HG03442 (cell line): ENCODE data around the gene FMO5.

Source experiments
- ATAC-seq: cut with Tn5 transposase; IDR thresholded peaks from one replicate; pipeline ENCODE4 v1.9.1; 2021; ENCODE audit warnings: mild to moderate bottlenecking, moderate library complexity; ENCODE audit not compliant: unreplicated experiment

Gene FMO5, protein sequence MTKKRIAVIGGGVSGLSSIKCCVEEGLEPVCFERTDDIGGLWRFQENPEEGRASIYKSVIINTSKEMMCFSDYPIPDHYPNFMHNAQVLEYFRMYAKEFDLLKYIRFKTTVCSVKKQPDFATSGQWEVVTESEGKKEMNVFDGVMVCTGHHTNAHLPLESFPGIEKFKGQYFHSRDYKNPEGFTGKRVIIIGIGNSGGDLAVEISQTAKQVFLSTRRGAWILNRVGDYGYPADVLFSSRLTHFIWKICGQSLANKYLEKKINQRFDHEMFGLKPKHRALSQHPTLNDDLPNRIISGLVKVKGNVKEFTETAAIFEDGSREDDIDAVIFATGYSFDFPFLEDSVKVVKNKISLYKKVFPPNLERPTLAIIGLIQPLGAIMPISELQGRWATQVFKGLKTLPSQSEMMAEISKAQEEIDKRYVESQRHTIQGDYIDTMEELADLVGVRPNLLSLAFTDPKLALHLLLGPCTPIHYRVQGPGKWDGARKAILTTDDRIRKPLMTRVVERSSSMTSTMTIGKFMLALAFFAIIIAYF

DNA sequence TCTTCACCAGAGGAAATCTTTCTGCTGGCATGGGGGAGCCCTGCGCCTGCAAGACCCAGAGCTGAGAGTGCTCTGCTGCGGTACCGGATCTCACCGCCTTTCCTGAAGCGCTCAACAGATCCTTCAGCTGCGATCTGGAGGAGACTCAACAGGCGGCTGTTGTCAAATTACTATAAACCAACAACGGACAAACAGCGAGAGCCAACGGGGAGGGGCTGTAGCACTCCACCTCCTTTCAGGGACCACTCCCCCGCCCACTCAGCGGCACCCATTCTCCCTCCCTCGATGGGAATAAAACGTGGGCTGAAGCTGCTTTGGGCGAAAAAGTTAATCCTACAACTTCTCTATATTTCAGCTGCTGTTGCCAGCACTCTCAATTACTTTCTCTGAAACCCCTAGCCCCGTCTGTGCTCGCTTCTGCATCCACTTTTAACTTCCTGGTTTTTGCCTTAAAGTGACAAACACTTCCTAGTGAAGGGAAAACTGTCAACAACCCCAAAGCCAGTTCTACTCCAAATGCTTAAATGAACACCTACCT, at the start of gene FMO5:
Gene FMO5, minus strand, starts transcription at position 147 of the 538 bp plus-strand sequence. CDS start 310 bp downstream, outside the sequence.
- peak; percentile 55 for ATAC-seq

- no peak for ATAC-seq
Observed at GRCh38 chr1:147273409-147274336, 48.5 kb upstream of the FMO5 start.

- ATAC-seq: no peak
Observed at GRCh38 chr1:147272042-147272441, 46.9 kb upstream of the FMO5 start.

DNA sequence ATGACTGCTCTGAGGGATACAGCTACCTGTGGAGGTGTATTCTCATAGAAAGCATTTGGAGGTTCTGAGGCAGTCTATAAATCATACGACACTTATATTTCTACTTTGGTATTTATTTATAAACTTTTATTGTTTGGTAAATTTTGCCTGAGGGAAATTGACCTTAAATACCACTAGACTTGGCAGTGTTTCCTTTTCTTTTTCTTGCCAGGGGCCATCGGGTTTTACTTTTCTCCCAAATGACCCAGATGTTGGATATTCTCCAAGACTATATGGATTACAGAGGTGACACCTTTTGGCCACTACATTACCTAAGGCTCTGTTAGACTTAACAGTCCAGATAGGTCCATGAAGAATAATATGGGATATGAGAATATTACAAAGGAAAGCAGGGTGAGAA, 45.6 kb upstream of the FMO5 start:
- ATAC-seq: no peak

GRCh38 chr1:147267711-147268110, 42.6 kb upstream of the FMO5 start:
- ATAC-seq: no peak

DNA sequence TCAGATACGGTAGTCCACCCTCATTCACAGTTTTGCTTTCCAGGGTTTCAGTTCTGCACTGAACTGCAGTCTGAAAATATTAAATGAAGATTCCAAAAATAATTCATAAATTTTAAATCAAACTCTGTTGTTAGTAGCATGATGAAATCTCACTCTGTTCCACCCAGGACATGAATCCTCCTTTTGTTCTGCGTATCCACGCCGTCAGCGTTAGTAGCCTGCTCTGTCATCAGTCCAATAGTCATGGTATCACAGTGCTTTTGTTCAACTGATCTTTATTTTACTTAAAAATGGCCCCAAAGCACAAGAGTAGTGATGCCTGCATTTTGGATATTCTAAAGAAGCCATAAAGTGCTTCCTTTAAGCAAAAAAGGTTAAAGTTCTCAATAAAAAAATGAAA, 41.2 kb upstream of the FMO5 start:
- ATAC-seq: no peak

GRCh38 chr1:147264158-147264768, 39.1 kb upstream of the FMO5 start:
- ATAC-seq: no peak

- ATAC-seq: no peak
Observed at GRCh38 chr1:147260956-147261355, 35.8 kb upstream of the FMO5 start.

GRCh38 chr1:147252540-147252939, 27.4 kb upstream of the FMO5 start:
- no peak for ATAC-seq

- no peak for ATAC-seq
Observed at GRCh38 chr1:147247656-147248238, 22.6 kb upstream of the FMO5 start.

- no peak for ATAC-seq
Observed at GRCh38 chr1:147246910-147247655, 21.9 kb upstream of the FMO5 start.

- ATAC-seq: no peak
Observed at GRCh38 chr1:147246044-147246690, 21.0 kb upstream of the FMO5 start.

DNA sequence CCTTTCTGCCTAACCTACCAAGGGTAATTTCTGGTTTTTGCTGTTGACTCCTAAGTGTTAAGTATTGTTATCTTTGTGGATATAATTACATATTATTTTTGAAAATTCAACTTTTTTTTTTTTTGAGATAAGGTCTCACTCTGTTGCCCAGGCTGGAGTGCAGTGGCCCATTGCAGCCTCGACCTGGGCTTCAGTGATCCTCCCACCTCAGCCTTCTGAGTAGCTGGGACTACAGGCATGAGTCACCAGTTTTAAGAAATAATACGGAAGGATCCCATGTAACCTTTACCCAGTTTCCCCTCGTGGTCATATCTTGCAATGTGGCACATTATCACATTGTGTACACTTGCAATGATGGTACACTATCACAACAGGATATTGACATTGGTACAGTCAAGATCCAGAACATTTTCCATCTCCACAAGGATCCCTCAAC, 20.5 kb upstream of the FMO5 start:
- ATAC-seq: no peak

DNA sequence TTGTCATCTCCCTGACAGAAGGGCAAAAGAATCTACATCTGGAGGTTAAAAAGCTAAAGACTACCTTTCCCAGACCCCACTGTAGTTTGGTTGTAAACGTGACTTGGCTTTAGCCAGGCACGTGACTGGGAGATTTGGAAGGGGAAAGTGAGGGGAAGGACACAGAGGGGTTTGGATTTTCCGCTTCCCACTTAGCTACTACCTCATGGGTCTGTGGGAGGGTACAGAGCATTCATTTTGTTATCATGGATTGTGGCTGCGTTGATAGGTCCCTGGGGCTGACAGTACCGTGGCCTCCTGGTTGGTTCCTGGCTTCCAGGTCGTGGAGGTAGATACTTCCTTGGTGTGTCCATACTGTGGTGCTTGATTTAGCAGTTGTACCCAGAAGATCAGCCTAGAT, 20.0 kb upstream of the FMO5 start:
- no peak for ATAC-seq

DNA sequence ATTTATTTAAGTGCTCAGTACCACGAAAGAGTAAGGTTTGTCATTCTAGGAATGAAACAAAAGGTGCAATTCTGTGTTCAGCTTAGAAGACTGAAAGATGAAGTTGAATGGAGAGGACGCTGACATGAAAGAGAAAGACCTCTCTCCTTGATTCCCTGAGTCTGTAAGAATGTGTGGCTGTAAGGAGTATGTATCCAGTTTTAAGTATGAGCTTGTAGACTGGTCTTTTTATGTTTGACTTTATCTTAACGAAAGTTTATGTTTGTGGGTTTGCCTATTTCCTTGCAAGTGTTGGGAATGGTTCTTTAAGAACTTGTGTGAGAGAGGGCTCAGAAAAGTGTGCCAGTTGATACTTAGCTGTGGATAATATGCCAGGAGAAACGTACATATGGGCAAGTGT, 18.7 kb upstream of the FMO5 start:
- no peak for ATAC-seq

DNA sequence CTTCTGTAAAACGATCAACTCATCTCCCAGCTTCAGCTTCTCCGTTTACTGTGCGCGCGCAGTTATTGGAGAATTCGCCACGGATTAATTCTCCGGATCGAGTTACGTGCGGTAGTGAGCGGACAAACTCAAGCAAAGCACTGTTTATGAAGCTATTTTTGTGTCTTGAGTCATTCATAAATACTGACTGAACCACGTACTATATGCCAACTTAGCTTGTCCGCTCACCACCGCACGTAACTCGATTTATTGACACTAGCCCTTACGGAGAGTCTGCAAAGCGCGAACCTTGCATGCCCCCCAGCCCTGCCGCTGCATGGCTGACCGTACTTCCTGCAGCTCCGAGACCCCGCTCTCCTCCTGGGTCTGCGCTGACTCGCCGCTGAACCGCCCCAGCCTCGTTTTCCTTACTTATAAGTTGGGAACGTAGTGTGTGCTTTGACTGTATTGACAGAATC, 18.1 kb upstream of the FMO5 start:
- peak; percentile 10 for ATAC-seq

- ATAC-seq: peak; percentile 85
Observed at GRCh38 chr1:147242449-147243227, 17.5 kb upstream of the FMO5 start, which contains the start of gene CHD1L. CHD1L (plus strand) TSS chr1:147242684; CDS start chr1:147242704, 20 bp downstream.

DNA sequence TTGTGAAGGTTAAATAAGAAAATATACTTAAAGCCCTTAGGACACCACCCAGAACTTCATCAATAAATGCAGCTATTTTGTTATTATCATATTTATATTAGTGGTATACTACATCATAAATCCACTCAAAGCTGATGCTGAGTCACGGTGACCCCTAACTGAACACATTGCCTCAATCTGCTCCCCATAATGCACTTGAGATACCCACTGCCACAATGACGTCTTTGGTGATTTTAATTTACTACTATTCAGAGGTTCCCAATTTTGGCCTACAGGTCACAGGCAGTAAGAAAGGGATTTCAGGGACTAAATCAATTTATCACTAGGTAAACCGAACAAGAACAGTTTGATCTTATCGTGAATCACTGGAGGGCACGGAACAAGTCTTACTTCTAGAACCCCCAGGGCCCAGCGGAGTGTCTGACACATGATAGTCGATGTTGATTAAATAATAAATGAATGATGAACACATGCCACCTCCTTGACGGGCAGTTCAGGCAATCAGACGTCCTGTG, 16.9 kb upstream of the FMO5 start:
- ATAC-seq: no peak
